AG10803 (cell line): ENCODE results near the gene NCAPH2.
A peak's percentile ranks its signal among the peaks of the same experiment; 100 is the strongest.

Experiments used
- DNase-seq: peaks from one replicate; pipeline ENCODE4 v3.0.0; 2010; ENCODE audit warnings: low read depth
- H3K4me3 ChIP-seq: 2 replicates; pipeline ENCODE4 v1.5.1; 2011; ENCODE audit warnings: mild to moderate bottlenecking, low read length, control low read depth
- CTCF ChIP-seq: conservative IDR thresholded peaks from 2 replicates; pipeline ENCODE4 v1.5.1; 2011; ENCODE audit warnings: mild to moderate bottlenecking, low read length, control low read depth, inconsistent platforms

NCAPH2 gene

GRCh38 chr22:50507991-50508884 lies at the start of gene NCAPH2:
Gene NCAPH2 (plus strand): TSS chr22:50508224. CDS start chr22:50508338, 114 bp downstream.
- DNase-seq: peak; percentile 94
- no peak for TF ChIP-seq CTCF
- peak within 1 kb of the TSS; percentile 97 for H3K4me3 ChIP-seq

- no peak for TF ChIP-seq CTCF
- no peak overlapping the region for H3K4me3 ChIP-seq
- DNase-seq: no peak
Observed at GRCh38 chr22:50459016-50459415, 49.0 kb upstream of the NCAPH2 start.

GRCh38 chr22:50459496-50460140 lies 48.4 kb upstream of the NCAPH2 start:
- no peak for DNase-seq
- no peak for TF ChIP-seq CTCF
- H3K4me3 ChIP-seq: no peak overlapping the region

GRCh38 chr22:50460938-50461337 lies 47.1 kb upstream of the NCAPH2 start:
- no peak for TF ChIP-seq CTCF
- H3K4me3 ChIP-seq: no peak overlapping the region
- no peak for DNase-seq

- no peak for DNase-seq
- H3K4me3 ChIP-seq: no peak overlapping the region
- no peak for TF ChIP-seq CTCF
Observed at GRCh38 chr22:50461536-50461935, 46.5 kb upstream of the NCAPH2 start.

- no peak for TF ChIP-seq CTCF
- H3K4me3 ChIP-seq: no peak overlapping the region
- no peak for DNase-seq
Observed at GRCh38 chr22:50461979-50462540, 46.0 kb upstream of the NCAPH2 start.
